OCI-LY3 (cell line): ENCODE measurements around the gene FSTL5.

Experiments
- H2AFZ ChIP-seq: fragments of 200-600, 300-600 bp; shearing (Covaris generic); 2 replicates; pipeline ENCODE4 v1.6.0; 2014; ENCODE audit warnings: antibody characterized with exemption, low read depth, low read length
- H3K27ac ChIP-seq: fragments of 200-600, 300-600 bp; sonication (generic); 2 replicates; pipeline ENCODE4 v1.5.1; 2014; ENCODE audit warnings: mild to moderate bottlenecking, low read length, moderate library complexity, mixed read lengths
- H3K27me3 ChIP-seq: fragments of 200-600, 300-600 bp; sonication (generic); 2 replicates; pipeline ENCODE4 v1.6.1; 2014; ENCODE audit warnings: low read depth, low read length, mixed read lengths
- H3K36me3 ChIP-seq: fragments of 200-600, 300-600 bp; sonication (generic); replicated peaks from 2 replicates; pipeline ENCODE3; 2014; ENCODE audit warnings: low read depth, low read length, mixed read lengths
- H3K4me1 ChIP-seq: fragments of 300-600, 200-600 bp; sonication (generic); 2 replicates; pipeline ENCODE4 v1.6.1; 2014; ENCODE audit warnings: low read length, mixed read lengths
- H3K4me2 ChIP-seq: fragments of 200-600, 300-600 bp; sonication (generic); 2 replicates; pipeline ENCODE4 v1.6.1; 2014; ENCODE audit warnings: low read length, mixed read lengths
- H3K4me3 ChIP-seq: fragments of 300-600, 200-600 bp; sonication (generic); 2 replicates; pipeline ENCODE4 v1.5.1; 2014; ENCODE audit warnings: antibody characterized with exemption, mild to moderate bottlenecking, low read length, moderate library complexity
- H3K79me2 ChIP-seq: fragments of 300-600, 200-600 bp; shearing (Covaris generic); 2 replicates; pipeline ENCODE4 v1.6.1; 2014; ENCODE audit warnings: mild to moderate bottlenecking, low read length, mixed read lengths
- H3K9ac ChIP-seq: fragments of 300-600, 200-600 bp; shearing (Covaris generic); 2 replicates; pipeline ENCODE4 v1.6.0; 2014; ENCODE audit warnings: mild to moderate bottlenecking, low read length, moderate library complexity
- H3K9me3 ChIP-seq: fragments of 200-600, 300-600 bp; shearing (Covaris generic); 2 replicates; pipeline ENCODE4 v1.6.1; 2014; ENCODE audit warnings: low read length, mixed read lengths; ENCODE audit not compliant: insufficient read depth
- H4K20me1 ChIP-seq: fragments of 200-600, 300-600 bp; sonication (generic); 2 replicates; pipeline ENCODE4 v1.6.1; 2016; ENCODE audit warnings: low read length, mixed read lengths; ENCODE audit not compliant: insufficient read depth
- EZH2phosphoT487 ChIP-seq: fragments of 200-600 bp; shearing (Covaris generic); IDR thresholded peaks from 2 replicates; pipeline ENCODE4 v1.6.1; 2018; ENCODE audit warnings: antibody characterized with exemption, mixed run types, low read depth
- TF ChIP-seq, protein P1 (sequence below): fragments of 200-600, 300-600 bp; sonication (generic); IDR thresholded peaks from 2 replicates; pipeline ENCODE4 v1.5.1; 2014; ENCODE audit warnings: antibody characterized with exemption, low read length, low read depth

The FSTL5 gene

DNA sequence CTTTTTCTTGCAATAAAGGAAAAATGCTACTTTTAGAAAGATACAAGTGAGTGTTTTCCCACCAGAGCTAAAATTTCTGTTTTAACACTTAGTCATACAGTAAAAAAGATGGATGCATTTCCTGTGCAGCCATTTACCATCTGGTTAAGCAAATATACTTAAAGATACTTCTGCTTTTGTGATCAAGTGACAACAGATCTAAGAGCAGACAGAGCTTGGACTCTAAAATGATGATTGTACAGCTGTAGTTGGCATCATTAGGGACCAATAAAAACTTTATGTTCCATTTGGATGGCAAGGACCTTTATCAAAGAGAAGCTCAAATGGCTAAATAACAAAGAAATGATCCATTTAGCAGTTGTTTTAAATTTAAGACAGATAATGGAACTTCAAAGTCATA, 270.8 kb downstream of the FSTL5 start:
- Histone ChIP-seq H2AFZ (no peak overlapping the region), H3K79me2 (no peaks in the 10 kb centered on the region), H3K27me3 (no peaks in the 10 kb centered on the region), H3K27ac (no peak overlapping the region), H3K4me3 (no peak overlapping the region), H3K4me1 (peaks cover 13% of the 10 kb centered on the region), H4K20me1 (no peaks in the 10 kb centered on the region), H3K9me3 (no peaks in the 10 kb centered on the region), H3K9ac (no peak overlapping the region), H3K36me3 (no peaks in the 10 kb centered on the region), H3K4me2 (no peak overlapping the region)
- TF ChIP-seq, protein P1, sequence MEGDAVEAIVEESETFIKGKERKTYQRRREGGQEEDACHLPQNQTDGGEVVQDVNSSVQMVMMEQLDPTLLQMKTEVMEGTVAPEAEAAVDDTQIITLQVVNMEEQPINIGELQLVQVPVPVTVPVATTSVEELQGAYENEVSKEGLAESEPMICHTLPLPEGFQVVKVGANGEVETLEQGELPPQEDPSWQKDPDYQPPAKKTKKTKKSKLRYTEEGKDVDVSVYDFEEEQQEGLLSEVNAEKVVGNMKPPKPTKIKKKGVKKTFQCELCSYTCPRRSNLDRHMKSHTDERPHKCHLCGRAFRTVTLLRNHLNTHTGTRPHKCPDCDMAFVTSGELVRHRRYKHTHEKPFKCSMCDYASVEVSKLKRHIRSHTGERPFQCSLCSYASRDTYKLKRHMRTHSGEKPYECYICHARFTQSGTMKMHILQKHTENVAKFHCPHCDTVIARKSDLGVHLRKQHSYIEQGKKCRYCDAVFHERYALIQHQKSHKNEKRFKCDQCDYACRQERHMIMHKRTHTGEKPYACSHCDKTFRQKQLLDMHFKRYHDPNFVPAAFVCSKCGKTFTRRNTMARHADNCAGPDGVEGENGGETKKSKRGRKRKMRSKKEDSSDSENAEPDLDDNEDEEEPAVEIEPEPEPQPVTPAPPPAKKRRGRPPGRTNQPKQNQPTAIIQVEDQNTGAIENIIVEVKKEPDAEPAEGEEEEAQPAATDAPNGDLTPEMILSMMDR = no peak
- TF ChIP-seq EZH2phosphoT487 = no peak

DNA sequence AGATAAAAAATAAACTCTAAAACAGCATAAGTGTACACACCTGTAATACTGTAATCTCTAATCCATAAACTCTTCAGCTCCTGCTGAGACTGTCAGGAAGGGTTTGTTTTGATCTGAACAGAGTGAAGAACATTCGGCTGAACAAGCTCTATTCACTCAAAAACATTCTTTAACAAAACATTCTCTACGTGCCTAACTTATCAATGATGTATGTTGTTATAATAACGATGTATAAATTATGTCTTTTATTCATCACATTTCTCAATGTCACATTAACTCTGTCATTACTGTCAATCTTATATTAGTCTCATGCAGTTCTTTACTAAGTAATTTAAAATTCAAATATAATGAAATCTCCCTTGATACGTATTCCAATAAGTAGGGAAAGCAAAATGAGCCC, 280.6 kb downstream of the FSTL5 start:
- Histone ChIP-seq H3K4me2 (no peak overlapping the region), H3K79me2 (no peaks in the 10 kb centered on the region), H3K36me3 (no peaks in the 10 kb centered on the region), H3K27ac (no peak overlapping the region), H3K27me3 (no peaks in the 10 kb centered on the region), H4K20me1 (no peaks in the 10 kb centered on the region), H2AFZ (peak overlapping the region; percentile 2; the same call in 1 of the 2 replicates), H3K9ac (no peak overlapping the region), H3K9me3 (no peaks in the 10 kb centered on the region), H3K4me3 (no peak overlapping the region), H3K4me1 (no peaks in the 10 kb centered on the region)
- TF ChIP-seq, protein P1 = no peak
- TF ChIP-seq EZH2phosphoT487 = no peak

- H2AFZ ChIP-seq = no peak overlapping the region
- H3K4me1 ChIP-seq = no peaks in the 10 kb centered on the region
- no peaks in the 10 kb centered on the region for H3K9me3 ChIP-seq
- no peak overlapping the region for H3K4me2 ChIP-seq
- H3K79me2 ChIP-seq = no peaks in the 10 kb centered on the region
- H3K4me3 ChIP-seq = no peak overlapping the region
- TF ChIP-seq, protein P1 = no peak
- no peak for TF ChIP-seq EZH2phosphoT487
- H3K36me3 ChIP-seq = no peaks in the 10 kb centered on the region
- H4K20me1 ChIP-seq = no peaks in the 10 kb centered on the region
- no peaks in the 10 kb centered on the region for H3K27me3 ChIP-seq
- no peak overlapping the region for H3K9ac ChIP-seq
- no peak overlapping the region for H3K27ac ChIP-seq
Observed at GRCh38 chr4:161881370-161881769, 282.4 kb downstream of the FSTL5 start.

DNA sequence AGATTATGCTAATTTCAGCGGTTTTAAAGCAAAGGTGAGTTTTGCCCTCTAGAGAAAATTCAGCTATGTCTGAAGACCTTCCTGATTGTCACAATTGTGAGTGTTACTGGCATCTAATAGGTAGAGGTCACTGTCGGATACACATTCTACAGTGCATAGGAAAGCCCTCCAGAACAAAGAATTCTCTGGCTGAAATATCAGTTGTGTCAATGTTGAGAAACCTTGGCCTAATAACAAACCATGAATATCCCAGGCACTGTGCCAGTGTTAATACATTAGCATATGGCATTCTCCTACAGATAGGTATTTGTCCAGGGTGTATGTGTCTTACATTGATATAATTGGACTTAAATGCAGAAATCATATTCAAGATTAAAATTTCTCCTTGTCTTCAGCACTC, 294.3 kb downstream of the FSTL5 start:
- Histone ChIP-seq H3K9ac (no peak overlapping the region), H3K4me1 (no peaks in the 10 kb centered on the region), H3K9me3 (no peaks in the 10 kb centered on the region), H3K27me3 (no peaks in the 10 kb centered on the region), H2AFZ (no peak overlapping the region), H3K27ac (no peak overlapping the region), H3K4me3 (no peak overlapping the region), H4K20me1 (no peaks in the 10 kb centered on the region), H3K79me2 (no peaks in the 10 kb centered on the region), H3K36me3 (no peaks in the 10 kb centered on the region), H3K4me2 (no peak overlapping the region)
- TF ChIP-seq, protein P1 = no peak
- no peak for TF ChIP-seq EZH2phosphoT487
